ENCODE measurements around the gene NCOR1. TPM values are rescaled to one million over a fixed set of nuclear protein-coding genes. Genes with fewer than 3 reads are reported as not detected.

The NCOR1 gene
- total RNA-seq, 1 donor from 2014 or later: 81.0 TPM

- intact Hi-C loops (cut with DNase I): no loop called here
- no peak for TF ChIP-seq CTCF (IDR thresholded peaks at IDR 0.05)
- H3K27me3 ChIP-seq: no peaks in the 10 kb centered on the region
- DNase-seq (ENCODE audit: low spot score in 2 of 2): no peak
- peaks cover 9 to 12% of the 10 kb centered on the region in 2 donors for H3K4me1 ChIP-seq
- H3K36me3 ChIP-seq: peaks cover 52 to 62% of the 10 kb centered on the region in 2 donors
- no peak overlapping the region for H3K27ac ChIP-seq
- H3K9me3 ChIP-seq: no peaks in the 10 kb centered on the region
- no peak overlapping the region for H3K4me3 ChIP-seq
Observed at GRCh38 chr17:16002708-16003260, 212.6 kb downstream of the NCOR1 start.

GRCh38 chr17:16001226-16001897, 214.0 kb downstream of the NCOR1 start:
- H3K4me3 ChIP-seq: peak overlapping the region; percentile 75 to 82
- peaks cover 40 to 50% of the 10 kb centered on the region in 2 donors for H3K36me3 ChIP-seq
- no peak for DNase-seq (ENCODE audit: low spot score in 2 of 2)
- H3K9me3 ChIP-seq: no peaks in the 10 kb centered on the region
- TF ChIP-seq CTCF (IDR thresholded peaks at IDR 0.05): no peak
- H3K27ac ChIP-seq: no peak overlapping the region
- no peaks in the 10 kb centered on the region for H3K27me3 ChIP-seq
- H3K4me1 ChIP-seq: peaks cover 9 to 12% of the 10 kb centered on the region in 2 donors
- intact Hi-C loops (cut with DNase I): no loop called here

GRCh38 chr17:15999974-16000827, 215.1 kb downstream of the NCOR1 start:
- Histone ChIP-seq H3K27ac (peak overlapping the region; percentile 93 to 96), H3K4me1 (peaks cover 9 to 12% of the 10 kb centered on the region in 2 donors), H3K4me3 (peak overlapping the region; percentile 75 to 82), H3K36me3 (peaks cover 28 to 38% of the 10 kb centered on the region in 2 donors), H3K27me3 (no peaks in the 10 kb centered on the region), H3K9me3 (no peaks in the 10 kb centered on the region)
- DNase-seq (ENCODE audit: low spot score in 2 of 2): peak in 1 of 2 donors; percentile 73
- intact Hi-C loops (cut with DNase I): loop anchor here (2.0 kb wide), 2 partner anchors 171 to 739 kb away; no protein-coding TSS in a partner anchor
- TF ChIP-seq CTCF (IDR thresholded peaks at IDR 0.05): no peak

- intact Hi-C loops (cut with DNase I): loop anchor here (2.0 kb wide), 2 partner anchors 171 to 739 kb away; no protein-coding TSS in a partner anchor
Observed at GRCh38 chr17:15999141-15999973, 216.0 kb downstream of the NCOR1 start, which contains the start of the genes TTC19 and ZSWIM7. TSS of gene TTC19 (plus strand) at chr17:15999824. CDS start at chr17:15999849, 25 bp downstream. TSS of gene ZSWIM7 (minus strand) at chr17:15999704. CDS start at chr17:15999594, 110 bp downstream.

More at GRCh38 chr17:15999141-15999973, 216.0 kb downstream of the NCOR1 start, which contains the start of the genes TTC19 and ZSWIM7:
- Histone ChIP-seq H3K9me3 (no peaks in the 10 kb centered on the region), H3K27me3 (no peaks in the 10 kb centered on the region), H3K4me3 (peak within 1 kb of the TSS; percentile 75 to 82), H3K27ac (peak within 1 kb of the TSS; percentile 93 to 96), H3K36me3 (peaks cover 21 to 30% of the 10 kb centered on the region in 2 donors), H3K4me1 (peaks cover 9 to 12% of the 10 kb centered on the region in 2 donors)
- no peak for TF ChIP-seq CTCF (IDR thresholded peaks at IDR 0.05)
- peak; percentile 82 to 97 for DNase-seq (ENCODE audit: low spot score in 2 of 2)

All from ascending aorta (tissue), 2 donors.